Stimulated activated effector memory CD8-positive, alpha-beta T cell treated with anti-CD3 and anti-CD28 coated beads, Interleukin-12 subunit alpha, Interleukin-12 subunit beta, amount 100 ng/mL, for 72 hours (primary cell): ENCODE measurements around the gene VWA5A.
A peak's percentile ranks its signal among the peaks of the same experiment; 100 is the strongest.

ENCODE experiments used
- ATAC-seq: fragments of 150-1000 bp; cut with Tn5 transposase; 2 replicates; pipeline ENCODE4 v1.10.0; 2021
- DNase-seq, 2 donors: peaks; one replicate each; pipeline ENCODE4 v3.0.0; 2021 to 2022; ENCODE audit warnings: low spot score in 2 of 2
- H3K27ac Mint-ChIP-seq: one replicate; pipeline ENCODE4 v1.8.0; 2022; ENCODE audit warnings: mild to moderate bottlenecking, mixed read lengths
- H3K36me3 Mint-ChIP-seq: one replicate; pipeline ENCODE4 v1.8.0; 2022; ENCODE audit warnings: mild to moderate bottlenecking, mixed read lengths
- H3K4me1 Mint-ChIP-seq: one replicate; pipeline ENCODE4 v1.8.0; 2022; ENCODE audit warnings: mixed read lengths
- H3K4me3 Mint-ChIP-seq: one replicate; pipeline ENCODE4 v1.8.0; 2022; ENCODE audit warnings: mild to moderate bottlenecking, mixed read lengths
- H3K9me3 Mint-ChIP-seq: one replicate; pipeline ENCODE4 v1.8.0; 2022; ENCODE audit warnings: mixed read lengths

Gene VWA5A

GRCh38 chr11:124081483-124081882 lies 33.8 kb upstream of the VWA5A start:
- ATAC-seq (no peak), DNase-seq (no peak)
- Mint-ChIP-seq H3K4me1 (no peaks in the 10 kb centered on the region), H3K4me3 (no peak overlapping the region), H3K36me3 (no peaks in the 10 kb centered on the region), H3K27ac (no peak overlapping the region), H3K9me3 (no peaks in the 10 kb centered on the region)

- DNase-seq = no peak
- Mint-ChIP-seq H3K27ac (no peak overlapping the region), H3K4me3 (no peak overlapping the region), H3K9me3 (no peaks in the 10 kb centered on the region), H3K36me3 (no peaks in the 10 kb centered on the region), H3K4me1 (no peaks in the 10 kb centered on the region)
- no peak for ATAC-seq
Observed at GRCh38 chr11:124082371-124082770, 32.9 kb upstream of the VWA5A start.

- Mint-ChIP-seq H3K9me3 (no peaks in the 10 kb centered on the region), H3K36me3 (no peaks in the 10 kb centered on the region), H3K4me1 (no peaks in the 10 kb centered on the region), H3K27ac (no peak overlapping the region), H3K4me3 (no peak overlapping the region)
- ATAC-seq (no peak), DNase-seq (no peak)
Observed at GRCh38 chr11:124085583-124085982, 29.7 kb upstream of the VWA5A start.

- no peak for DNase-seq
Observed at GRCh38 chr11:124085997-124086846, 29.0 kb upstream of the VWA5A start.

GRCh38 chr11:124090996-124091395 lies 24.3 kb upstream of the VWA5A start:
- no peaks in the 10 kb centered on the region for H3K4me1 Mint-ChIP-seq
- ATAC-seq (no peak), DNase-seq (no peak)
- no peak overlapping the region for H3K27ac Mint-ChIP-seq
- no peaks in the 10 kb centered on the region for H3K36me3 Mint-ChIP-seq
- H3K9me3 Mint-ChIP-seq = no peaks in the 10 kb centered on the region
- no peak overlapping the region for H3K4me3 Mint-ChIP-seq

More at GRCh38 chr11:124085997-124086846, 29.0 kb upstream of the VWA5A start:
- Mint-ChIP-seq H3K9me3 (no peaks in the 10 kb centered on the region), H3K4me1 (no peaks in the 10 kb centered on the region), H3K36me3 (no peaks in the 10 kb centered on the region), H3K4me3 (no peak overlapping the region), H3K27ac (no peak overlapping the region)
- no peak for ATAC-seq

- no peaks in the 10 kb centered on the region for H3K36me3 Mint-ChIP-seq
- H3K4me3 Mint-ChIP-seq = no peak overlapping the region
Observed at GRCh38 chr11:124093330-124093729, 21.9 kb upstream of the VWA5A start.

GRCh38 chr11:124094731-124095130 lies 20.5 kb upstream of the VWA5A start:
- DNase-seq = no peak
- no peak for ATAC-seq
- Mint-ChIP-seq H3K4me1 (no peaks in the 10 kb centered on the region), H3K27ac (no peak overlapping the region), H3K36me3 (no peaks in the 10 kb centered on the region), H3K4me3 (no peak overlapping the region), H3K9me3 (no peaks in the 10 kb centered on the region)

More at GRCh38 chr11:124093330-124093729, 21.9 kb upstream of the VWA5A start:
- DNase-seq = no peak
- Mint-ChIP-seq H3K27ac (no peak overlapping the region), H3K9me3 (no peaks in the 10 kb centered on the region), H3K4me1 (no peaks in the 10 kb centered on the region)
- no peak for ATAC-seq

GRCh38 chr11:124096364-124096763 lies 18.9 kb upstream of the VWA5A start:
- Mint-ChIP-seq H3K27ac (no peak overlapping the region), H3K4me1 (no peaks in the 10 kb centered on the region), H3K36me3 (no peaks in the 10 kb centered on the region), H3K9me3 (no peaks in the 10 kb centered on the region), H3K4me3 (no peak overlapping the region)
- ATAC-seq = no peak
- DNase-seq = no peak

GRCh38 chr11:124098141-124098540 lies 17.1 kb upstream of the VWA5A start:
- Mint-ChIP-seq H3K27ac (no peak overlapping the region), H3K4me1 (no peaks in the 10 kb centered on the region), H3K4me3 (no peak overlapping the region), H3K9me3 (no peaks in the 10 kb centered on the region), H3K36me3 (no peaks in the 10 kb centered on the region)
- no peak for ATAC-seq
- DNase-seq = no peak

GRCh38 chr11:124101737-124102136 lies 13.5 kb upstream of the VWA5A start:
- no peak overlapping the region for H3K4me3 Mint-ChIP-seq
- no peaks in the 10 kb centered on the region for H3K36me3 Mint-ChIP-seq
- no peak overlapping the region for H3K27ac Mint-ChIP-seq
- ATAC-seq (no peak), DNase-seq (no peak)
- no peaks in the 10 kb centered on the region for H3K4me1 Mint-ChIP-seq
- no peaks in the 10 kb centered on the region for H3K9me3 Mint-ChIP-seq

GRCh38 chr11:124108156-124108555 lies 7.1 kb upstream of the VWA5A start:
- no peaks in the 10 kb centered on the region for H3K9me3 Mint-ChIP-seq
- no peak overlapping the region for H3K27ac Mint-ChIP-seq
- no peaks in the 10 kb centered on the region for H3K4me1 Mint-ChIP-seq
- no peak for ATAC-seq
- no peaks in the 10 kb centered on the region for H3K36me3 Mint-ChIP-seq
- DNase-seq = no peak
- no peak overlapping the region for H3K4me3 Mint-ChIP-seq

- Mint-ChIP-seq H3K9me3 (no peaks in the 10 kb centered on the region), H3K36me3 (no peaks in the 10 kb centered on the region), H3K27ac (no peak overlapping the region), H3K4me1 (no peaks in the 10 kb centered on the region), H3K4me3 (no peak overlapping the region)
- DNase-seq = no peak
- ATAC-seq = no peak
Observed at GRCh38 chr11:124109377-124109776, 5.9 kb upstream of the VWA5A start.

- ATAC-seq (no peak), DNase-seq (no peak)
- Mint-ChIP-seq H3K4me1 (no peaks in the 10 kb centered on the region), H3K36me3 (no peaks in the 10 kb centered on the region), H3K4me3 (no peak overlapping the region), H3K27ac (no peak overlapping the region), H3K9me3 (no peaks in the 10 kb centered on the region)
Observed at GRCh38 chr11:124110201-124110600, 5.0 kb upstream of the VWA5A start.

- Mint-ChIP-seq H3K9me3 (no peaks in the 10 kb centered on the region), H3K36me3 (no peaks in the 10 kb centered on the region), H3K27ac (no peak overlapping the region), H3K4me1 (no peaks in the 10 kb centered on the region), H3K4me3 (no peak overlapping the region)
- ATAC-seq = no peak
- DNase-seq = no peak
Observed at GRCh38 chr11:124113890-124114289, 1.4 kb upstream of the VWA5A start.

GRCh38 chr11:124115782-124116616 lies 749 bp downstream of the VWA5A start:
- DNase-seq (no peak), ATAC-seq (no peak)
- Mint-ChIP-seq H3K4me3 (peak overlapping the region; percentile 74), H3K9me3 (no peaks in the 10 kb centered on the region), H3K4me1 (no peaks in the 10 kb centered on the region), H3K36me3 (no peaks in the 10 kb centered on the region), H3K27ac (peak overlapping the region; percentile 26)

GRCh38 chr11:124119103-124119502 lies 3.9 kb downstream of the VWA5A start:
- peaks cover 8% of the 10 kb centered on the region for H3K36me3 Mint-ChIP-seq
- H3K4me1 Mint-ChIP-seq = no peaks in the 10 kb centered on the region
- no peak overlapping the region for H3K27ac Mint-ChIP-seq
- ATAC-seq = no peak
- no peak for DNase-seq
- H3K4me3 Mint-ChIP-seq = no peak overlapping the region
- H3K9me3 Mint-ChIP-seq = no peaks in the 10 kb centered on the region
